GM18499 (cell line): Measurements from ENCODE around the gene DAP3.
"Not testable (repeated sequence)": the region's sequence is repeated elsewhere in the genome, so short reads cannot be mapped to it uniquely, and the experiment has no call there.

Source experiments
- ATAC-seq: cut with Tn5 transposase; IDR thresholded peaks from one replicate; pipeline ENCODE4 v1.9.1; 2021; ENCODE audit warnings: moderate number of reproducible peaks; ENCODE audit not compliant: insufficient read depth, unreplicated experiment

DAP3 gene

DNA sequence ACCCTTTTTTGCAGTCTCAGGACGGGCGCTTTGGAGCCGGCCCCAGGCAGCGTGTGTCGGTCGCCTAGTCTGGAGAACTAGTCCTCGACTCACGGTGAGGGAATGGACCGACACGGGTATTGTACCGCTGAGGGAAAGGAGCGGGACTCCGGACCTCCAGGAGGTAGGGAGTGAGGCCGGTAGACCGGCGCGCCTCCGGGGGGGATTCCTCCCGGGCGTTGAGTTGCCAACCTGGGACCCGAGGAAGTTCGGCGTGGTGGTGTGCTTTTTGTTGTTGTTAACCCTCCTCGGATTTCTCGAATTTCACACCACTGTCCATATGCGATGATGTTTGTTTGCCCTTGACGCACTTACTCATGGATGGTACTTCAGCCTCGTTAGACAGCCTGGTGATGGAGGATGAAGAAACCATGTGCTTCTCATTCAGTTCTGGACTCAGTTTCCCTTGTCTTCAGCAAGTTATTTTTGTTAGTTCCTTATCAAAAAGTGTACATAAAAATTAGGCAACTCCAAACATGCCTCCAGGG, at the start of gene DAP3:
DAP3 (plus strand) TSS at position 11 of the 527 bp plus-strand sequence. CDS start 20,689 bp downstream, outside the sequence.
- ATAC-seq = not testable (repeated sequence)

DNA sequence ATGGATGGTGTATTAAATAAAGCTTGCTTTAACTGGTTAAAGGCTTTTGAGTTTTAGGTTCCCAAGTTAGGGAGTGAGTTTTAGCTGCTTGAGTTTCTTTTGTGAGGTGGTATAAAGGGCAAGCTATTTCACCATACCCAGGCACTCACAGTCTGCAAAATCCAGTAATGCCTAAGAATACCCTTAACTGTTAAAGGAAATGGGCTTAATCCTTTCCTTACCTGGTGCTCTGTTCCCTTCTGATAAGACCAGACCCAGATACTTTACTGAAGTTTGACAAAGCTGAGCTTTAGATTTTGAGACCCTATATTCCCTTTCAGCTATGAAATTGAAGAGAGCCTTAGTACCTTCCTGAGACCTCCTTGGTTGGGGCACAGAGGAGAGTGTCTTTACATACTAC, 48.5 kb upstream of the DAP3 start:
- no peak for ATAC-seq

DNA sequence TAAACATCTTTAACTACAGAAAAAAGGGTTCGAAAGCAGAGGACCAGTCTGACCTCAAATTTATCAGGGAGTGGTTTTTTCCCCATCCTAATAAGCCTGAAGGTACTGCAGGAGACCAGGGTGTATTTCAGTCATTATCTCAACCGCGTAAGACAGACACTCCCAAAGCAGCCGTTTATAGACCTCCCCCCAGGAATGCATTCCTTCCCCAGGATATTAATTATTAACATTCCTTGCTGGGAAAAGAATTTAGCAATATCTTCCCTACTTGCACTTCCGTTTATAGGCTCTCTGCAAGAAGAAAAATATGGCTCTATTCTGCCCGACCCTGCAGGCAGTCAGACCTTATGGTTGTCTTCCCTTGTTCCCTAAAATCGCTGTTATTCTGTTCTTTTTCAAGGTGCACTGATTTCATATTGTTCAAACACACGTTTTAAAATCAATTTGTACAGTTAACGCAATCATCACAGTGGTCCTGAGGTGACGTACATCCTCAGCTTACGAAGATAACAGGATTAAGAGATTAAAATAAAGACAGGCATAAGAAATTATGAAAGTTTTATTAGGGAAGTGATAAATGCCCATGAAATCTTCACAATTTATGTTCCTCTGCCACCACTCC, 46.2 kb upstream of the DAP3 start:
- ATAC-seq = not testable (repeated sequence)

DNA sequence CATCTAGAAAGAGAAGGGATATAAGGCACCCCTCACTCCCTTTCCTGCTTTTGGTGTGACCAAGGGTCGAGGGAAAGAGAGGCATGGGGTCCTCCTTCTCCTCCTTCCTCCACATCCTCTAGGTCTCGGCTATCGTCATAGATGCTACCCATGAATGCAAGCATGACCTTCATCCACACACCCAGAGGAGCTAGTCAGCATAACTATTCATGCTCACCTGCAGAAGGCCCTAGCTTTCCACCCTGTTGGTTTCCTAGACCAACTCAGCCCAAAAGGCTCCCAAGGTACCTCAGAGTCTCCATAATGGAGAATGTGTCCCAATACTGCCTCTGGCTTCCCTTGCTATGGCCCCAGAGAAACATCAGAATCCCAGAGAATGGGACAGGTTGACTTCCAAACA, 45.7 kb upstream of the DAP3 start:
- ATAC-seq = no peak

DNA sequence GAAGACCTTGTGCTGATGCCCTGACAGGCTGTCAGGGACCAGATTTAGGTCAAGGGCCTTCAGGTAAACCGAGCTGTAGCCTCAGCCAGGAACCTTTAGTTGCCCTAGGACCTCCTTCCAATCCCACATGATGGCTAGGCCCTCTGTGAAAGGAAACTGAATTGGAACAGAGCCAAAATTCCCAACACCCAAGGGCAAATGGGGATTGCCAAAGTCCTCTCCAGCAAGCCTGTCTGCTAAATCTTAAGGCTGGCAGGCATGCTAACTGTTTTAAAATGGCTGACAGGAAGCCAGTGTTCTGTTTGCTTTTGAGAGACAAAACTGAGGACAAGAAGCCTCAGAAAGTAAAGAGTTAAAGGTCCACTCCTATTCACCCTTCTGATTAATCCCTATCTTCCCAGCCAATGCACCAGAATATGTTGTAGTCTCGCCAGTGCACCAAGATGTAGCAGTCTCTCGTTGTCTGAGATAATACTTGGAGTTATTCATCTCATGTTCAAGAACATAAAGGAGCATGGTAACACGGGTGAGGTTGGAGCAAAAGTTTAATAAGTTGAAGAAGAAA, 43.8 kb upstream of the DAP3 start:
- no peak for ATAC-seq

DNA sequence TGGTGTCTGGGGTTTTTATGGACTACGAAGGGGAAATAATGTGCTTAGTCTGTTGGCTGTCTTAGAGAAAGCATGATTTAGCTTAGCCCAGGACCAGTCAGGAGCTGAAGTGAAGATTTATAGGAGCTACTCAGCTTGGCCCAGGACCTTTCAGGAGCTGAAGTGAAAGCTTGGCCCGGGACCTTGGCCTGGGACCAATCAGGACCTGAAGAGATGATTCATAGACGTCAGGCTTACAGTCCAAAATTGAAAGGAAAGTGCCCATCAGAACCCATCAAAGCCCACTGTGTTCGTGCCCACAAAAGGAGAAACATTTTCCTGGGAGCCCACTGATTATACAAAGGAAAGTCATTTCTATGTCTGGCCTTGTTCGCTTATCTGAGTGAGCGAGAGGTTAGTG, 43.2 kb upstream of the DAP3 start:
- no peak for ATAC-seq

DNA sequence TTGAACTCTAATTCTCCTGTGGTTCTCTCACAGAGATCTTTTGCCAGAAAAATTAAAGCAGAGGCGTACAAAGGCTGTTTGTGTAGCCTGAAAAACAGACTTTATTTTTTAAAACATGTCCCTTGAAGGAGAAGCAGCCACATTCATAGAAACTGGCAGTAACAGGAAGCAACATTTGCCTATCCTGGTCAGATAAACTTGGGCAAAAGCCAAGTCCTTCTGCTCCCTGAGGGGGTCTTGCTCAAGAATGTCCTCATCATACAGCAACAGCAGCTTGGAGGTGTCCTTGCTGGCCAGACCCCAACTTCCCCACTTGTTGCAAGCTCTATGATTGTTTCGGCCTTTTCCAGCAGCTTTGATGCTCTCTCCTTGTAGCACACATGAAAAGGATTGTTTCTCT, 42.6 kb upstream of the DAP3 start:
- no peak for ATAC-seq

DNA sequence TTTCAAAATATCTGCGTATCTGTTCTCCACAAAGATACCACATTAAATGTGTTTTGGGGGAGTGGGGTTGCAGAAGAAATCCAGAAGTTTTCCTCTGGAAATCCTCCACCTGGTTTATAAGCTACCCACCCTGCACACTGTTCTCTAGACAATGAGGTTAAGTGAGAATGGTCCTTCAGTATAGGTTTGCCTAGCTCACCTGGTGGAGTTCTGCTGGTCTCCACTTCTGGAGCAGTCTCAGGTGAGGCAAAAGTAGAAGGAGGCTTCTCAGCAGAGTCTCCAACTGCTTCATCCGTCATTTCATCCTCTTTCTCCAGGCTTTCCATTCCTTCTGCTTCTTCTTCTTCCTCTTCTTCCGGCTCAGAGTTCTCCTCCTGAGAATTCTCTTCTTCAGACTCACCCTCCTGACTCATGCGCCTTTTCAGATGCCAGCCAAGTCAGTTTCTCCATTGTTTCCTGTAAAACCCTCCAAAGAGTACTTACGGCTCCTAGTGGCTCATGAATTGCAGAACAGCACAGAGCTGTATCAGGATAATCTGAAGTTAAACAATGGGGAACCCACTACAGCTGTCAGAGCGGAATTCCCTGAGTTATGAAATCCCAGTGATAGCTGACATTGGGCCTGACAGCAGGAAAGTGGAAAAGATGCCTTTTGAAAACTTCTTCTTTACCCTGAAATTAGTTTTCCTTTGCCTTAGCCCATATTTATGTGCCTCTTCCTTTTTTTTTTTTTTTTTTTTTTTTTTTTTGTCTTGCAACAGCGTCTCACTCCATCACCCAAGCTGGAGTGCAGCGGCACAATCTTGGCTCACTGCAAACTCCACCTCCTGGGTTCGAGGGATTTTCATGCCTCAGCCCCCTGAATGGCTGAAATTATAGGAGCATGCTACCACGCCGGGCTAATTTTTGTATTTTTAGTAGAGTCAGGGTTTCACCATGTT, 40.4 kb upstream of the DAP3 start:
- no peak for ATAC-seq

DNA sequence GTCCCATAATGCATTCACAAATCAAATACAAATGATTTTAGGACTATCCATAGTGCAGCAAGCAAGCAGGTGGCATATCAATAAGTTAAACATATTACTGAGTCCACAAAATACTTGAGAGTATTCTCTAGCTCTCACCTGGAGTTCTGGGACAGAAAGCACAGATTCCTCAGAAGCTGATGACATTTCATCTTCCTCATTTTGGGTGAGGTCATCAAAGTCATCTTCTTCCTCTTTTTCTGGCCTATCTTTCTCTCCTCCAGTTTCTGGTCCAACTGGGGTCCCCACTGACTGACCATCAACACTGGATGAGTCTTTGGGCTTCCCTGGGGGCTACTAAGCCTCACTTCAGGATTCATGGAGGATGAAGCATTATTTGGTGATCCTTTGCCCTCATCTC, 39.2 kb upstream of the DAP3 start:
- ATAC-seq = no peak

DNA sequence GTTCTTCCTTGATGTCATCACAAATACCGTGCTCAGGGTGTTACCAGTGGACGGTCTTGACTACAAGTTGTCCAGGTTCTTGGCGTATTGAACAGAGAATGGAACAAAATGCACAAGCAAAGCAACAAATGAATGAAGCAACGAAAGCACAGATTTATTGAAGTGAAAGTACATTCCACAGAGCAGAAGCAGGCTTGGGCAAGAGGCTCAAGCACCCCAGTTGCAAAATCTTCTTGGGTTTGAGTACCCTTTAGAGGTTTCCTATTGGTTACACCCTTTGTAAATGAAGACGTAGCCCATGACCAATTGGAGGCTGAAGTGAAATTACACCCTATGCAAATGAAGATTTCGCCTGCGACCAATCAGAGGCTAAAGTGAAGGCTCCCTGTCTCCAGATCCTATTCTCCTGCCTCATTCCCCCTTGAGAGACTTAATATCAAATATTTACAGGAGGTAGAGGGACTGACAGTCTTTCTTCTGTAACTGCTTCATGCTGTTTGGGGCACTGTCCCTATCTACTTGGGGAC, 38.6 kb upstream of the DAP3 start:
- ATAC-seq = no peak

DNA sequence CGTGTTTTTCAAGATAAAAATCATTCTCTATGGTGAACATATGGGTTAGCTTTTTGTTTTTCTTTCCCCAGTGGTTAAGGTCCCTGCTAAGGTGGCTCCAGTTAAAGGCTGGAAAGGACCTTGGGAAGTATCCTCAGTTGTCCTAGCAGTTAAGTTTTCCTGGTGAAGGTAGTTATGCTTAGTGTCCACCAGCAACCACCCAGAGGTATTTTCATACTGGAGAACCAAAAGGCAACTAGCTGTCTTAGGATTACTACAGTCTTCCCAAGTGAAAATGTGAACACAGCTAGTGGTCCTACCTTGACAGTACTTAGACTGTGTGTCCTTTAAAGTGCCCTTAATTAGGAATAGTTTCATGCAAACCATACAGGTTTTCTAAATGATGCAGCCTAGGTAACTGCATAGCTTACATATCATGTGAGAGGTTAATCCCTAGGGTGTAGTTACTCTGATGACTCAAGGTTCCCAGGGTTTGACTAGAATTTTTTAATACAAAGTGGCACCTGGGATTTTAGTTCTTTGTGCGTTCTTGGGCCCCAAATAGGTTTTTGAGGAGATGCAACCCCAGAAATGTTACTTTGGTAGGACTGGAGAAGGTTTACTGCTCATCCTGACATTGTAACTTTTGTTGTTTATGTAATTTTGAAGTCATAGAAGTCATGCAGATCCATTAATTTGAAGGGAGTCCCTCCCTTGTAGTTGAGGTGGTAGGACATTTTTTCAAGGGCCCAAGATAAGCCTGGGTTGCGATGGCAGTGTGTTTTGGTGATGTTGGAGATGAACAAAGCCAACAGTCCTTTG, 36.8 kb upstream of the DAP3 start:
- ATAC-seq = no peak

DNA sequence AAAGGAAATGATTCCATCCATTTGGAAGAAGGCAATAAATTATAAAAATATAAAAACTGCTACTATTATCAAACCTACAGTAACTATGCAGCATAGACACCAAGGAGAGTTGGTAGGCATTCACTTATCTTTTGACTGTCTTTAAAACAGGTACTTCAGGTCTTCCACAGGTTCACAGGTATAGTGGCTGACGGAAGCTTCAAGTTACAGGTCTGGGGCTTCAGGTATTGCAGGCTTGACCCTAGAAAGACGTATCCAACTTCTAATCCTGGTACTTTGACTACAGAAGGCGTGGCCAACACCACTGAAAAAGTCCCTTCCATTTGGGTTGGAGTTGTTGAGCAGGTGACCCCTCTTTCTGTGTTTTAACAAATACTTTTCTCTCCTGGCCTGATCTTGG, 35.9 kb upstream of the DAP3 start:
- no peak for ATAC-seq

DNA sequence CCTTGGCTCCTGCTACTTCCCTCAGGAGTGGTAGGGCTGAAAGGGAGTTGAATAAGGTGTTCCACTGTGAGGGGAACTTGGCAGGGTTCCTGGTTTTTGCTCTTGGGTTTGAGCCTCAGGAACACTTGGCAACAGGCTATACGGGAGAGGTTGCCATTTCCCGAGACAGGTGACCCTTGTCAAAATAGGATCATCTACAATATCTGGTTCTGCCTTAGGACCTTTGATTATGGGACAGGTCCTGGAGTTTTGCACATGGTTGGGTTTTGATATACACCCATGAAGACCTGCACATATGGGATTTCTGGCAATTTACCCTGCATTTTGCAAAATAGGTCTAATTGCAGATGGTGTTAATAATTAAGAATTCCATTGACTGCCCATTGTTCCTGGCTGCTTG, 31.4 kb upstream of the DAP3 start:
- ATAC-seq = no peak

DNA sequence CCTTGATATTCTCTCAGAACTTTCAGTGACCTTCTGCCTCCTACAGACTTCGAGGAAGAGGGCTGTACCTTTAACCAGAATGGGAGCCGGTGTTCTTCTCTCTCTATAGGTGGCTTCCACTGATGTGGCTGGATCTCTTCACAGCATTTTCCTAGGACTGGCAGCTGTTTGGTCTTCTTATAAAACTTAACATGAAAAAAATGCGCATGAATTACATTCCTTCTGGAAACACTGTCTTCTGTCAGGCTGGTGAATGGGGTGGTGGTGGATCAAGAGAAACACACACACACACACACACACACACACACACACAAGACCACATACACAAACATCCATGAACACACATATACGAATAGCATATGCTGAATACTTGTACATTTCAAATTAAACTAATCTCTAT, 27.7 kb upstream of the DAP3 start:
- ATAC-seq = not testable (repeated sequence)

DNA sequence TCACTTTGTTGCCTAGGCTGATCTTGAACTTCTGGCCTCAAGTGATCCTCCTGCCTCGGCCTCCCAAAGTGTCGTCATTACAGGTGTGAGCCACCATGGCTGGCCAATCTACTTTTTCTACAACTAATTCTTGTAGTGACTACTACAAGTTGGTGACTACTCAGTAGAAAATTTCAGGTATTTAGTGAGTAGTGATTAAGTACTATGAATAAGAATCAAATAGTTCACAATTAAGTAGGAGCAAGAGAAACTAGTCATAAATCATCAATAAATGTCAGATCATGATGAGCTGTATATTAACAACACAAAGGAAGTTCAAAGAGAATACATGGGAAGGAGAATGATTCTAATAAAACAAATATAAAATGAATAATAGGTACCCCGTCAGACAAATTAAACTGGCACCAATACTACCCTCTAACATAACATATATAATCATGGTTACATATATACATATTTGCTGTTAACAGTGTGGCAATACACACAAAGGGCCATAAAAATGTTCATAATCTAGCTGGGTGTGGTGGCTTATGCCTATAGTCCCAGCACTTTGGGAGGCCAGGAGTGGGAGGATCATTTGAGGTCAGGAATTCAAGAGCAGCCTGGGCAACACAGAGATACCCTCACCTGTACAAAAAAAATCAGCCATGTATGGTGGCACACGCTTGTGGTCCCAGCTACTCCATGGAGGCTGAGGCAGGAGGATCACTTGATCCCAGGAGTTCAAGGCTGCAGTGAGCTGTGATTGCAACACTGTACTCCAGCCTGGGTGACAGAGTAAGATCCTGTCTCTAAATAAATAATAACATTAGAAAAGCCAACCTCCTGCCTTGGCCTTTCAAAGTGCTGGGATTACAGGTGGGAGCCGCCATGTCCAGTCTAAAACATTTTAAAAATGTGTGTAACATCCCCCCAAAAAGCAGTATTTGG, 19.4 kb upstream of the DAP3 start:
- no peak for ATAC-seq

DNA sequence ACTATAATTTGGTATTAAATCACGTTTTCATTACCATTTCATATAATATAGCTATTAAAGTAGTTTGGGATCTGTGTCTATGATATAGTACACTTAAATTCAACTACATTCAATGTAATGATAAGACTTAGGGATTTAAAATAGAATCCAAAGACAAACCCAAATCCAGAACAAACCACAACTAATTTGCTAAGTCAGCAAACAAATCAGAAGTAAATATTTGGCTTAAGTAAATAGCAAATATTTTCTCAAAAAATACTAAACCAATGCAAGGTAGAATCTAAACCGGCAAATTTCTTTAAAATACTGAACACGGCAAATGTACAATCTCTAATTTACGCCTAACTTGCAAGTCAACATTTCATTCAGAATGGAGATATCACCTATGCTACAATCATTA, 17.1 kb upstream of the DAP3 start:
- no peak for ATAC-seq

DNA sequence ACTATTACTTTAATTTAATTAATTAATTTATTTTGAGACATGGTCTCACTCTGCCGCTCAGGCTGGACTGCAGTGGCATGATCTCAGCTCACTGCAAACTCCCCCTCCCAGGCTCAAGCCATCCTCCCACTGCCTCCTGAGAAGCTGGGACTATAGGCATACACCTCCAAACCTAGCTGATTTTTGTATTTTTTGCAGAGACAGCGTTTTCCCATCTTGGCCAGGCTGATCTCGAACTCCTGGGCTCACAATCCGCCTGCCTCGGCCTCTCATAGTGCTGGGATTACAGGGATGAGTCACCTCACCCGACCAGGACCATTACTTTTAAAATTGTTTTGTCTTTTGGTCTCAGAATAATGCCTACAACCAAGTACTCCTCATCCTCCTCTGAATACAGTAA, 15.9 kb upstream of the DAP3 start:
- ATAC-seq = no peak

DNA sequence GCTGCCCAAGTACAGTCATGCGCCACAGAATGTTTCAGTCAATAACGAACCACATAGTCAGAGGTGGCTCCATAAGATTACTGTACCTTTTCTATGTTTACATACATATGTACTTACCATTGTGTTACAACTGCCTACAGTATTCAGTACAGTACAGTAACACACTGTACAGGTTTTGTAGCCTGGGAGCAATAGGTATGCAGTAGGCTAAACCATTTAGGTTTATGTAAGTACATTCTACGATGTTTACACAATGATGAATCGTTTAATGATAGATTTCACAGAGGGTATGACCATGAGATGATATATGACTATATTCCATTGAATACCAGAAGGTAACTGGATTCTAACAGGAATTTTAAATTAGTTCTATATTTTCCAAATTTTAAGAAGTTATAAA, 10.9 kb upstream of the DAP3 start:
- ATAC-seq = no peak

DNA sequence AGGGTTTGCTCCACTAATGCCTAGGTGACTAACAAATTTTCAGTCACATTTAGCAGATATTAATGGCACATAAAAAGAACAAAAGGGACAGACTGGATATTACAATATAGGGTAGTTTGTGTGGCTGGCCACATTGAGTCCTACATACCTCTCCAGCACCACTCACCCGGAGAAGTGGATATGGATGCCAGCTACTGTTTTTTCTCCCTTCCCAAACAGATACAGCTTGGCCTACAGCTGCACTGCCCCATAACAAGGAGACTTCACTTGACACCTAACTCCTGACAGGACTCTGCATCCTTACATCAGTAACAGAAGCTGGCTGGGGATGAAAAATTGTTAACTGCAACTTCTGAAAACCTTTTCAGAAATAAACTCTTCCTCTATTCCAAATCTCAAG, 9.9 kb upstream of the DAP3 start:
- not testable (repeated sequence) for ATAC-seq
